HG03025 (cell line): ENCODE results near the gene PTPRN2.

ENCODE experiments used
- ATAC-seq: cut with Tn5 transposase; IDR thresholded peaks from one replicate; pipeline ENCODE4 v1.9.1; 2021; ENCODE audit warnings: mild to moderate bottlenecking, moderate library complexity; ENCODE audit not compliant: unreplicated experiment, low FRiP score

PTPRN2 gene

DNA sequence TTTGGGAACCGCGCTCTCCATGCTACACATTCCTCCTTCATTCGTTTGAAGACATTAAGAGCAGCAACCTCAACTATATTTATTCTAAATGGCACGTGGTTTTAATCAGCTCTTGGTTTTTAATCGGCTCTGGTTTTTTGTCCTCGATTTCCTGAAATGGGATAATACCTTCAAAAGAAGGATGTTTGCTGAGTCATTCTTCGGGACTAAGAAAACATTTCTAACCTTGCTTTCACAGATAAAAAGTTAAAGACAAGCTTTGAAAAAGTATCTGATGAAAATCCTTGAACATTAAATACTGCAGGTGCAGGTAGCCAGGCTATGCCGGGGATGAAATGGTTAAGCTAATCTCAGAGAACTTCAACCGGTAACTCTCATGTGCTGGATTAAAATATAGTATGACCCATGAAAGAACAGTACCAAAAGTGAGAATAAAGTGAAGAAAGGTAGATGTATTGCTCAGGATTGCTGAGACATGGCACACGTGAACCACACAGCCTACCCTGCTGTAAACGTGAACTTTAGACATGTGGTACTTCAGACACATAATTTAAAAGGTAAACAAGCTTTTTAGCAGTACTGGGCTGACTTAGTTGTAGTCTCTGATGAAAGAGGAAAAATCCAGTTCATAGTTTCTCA is 89.1 kb downstream of the PTPRN2 start:
- no peak for ATAC-seq

DNA sequence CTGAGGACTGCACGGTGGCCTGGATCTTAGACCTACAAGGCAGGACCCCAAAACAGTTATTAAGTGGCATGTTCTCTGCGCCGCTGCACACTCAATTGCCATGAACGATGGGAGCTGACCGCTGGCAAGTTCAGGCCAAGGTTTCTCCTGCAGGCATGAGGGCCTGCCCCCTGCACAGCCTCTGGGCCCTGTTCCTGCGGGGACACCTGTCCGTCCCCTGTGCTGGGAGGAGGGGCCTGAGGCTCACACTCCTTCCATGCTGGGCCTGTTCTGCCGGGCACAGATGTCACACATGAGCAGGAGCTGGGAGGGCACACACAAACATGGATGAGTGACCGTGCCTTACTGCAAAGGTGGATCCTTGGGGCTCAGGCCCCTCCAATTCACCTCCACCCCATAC is 90.0 kb downstream of the PTPRN2 start:
- ATAC-seq, result no peak

DNA sequence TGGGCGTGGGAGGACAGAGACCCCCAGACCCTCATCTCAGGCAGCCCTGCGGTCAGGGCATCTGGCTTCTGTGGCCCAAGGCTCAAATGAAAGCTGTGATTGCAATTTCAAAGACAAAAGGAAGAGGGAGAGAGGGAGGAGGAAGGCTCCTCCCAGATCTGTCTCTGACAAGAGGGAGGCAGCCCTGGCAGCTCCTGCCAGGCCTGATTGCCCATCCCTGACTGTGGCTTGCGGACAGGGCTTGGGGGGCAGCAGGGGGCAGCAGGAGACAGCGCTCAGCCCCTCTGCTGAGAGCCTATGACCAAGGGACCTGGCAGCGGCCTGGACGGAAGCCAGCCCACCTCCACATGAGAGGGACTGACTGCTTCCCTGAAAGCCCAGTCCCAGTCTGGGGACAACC is 91.8 kb downstream of the PTPRN2 start:
- ATAC-seq, result no peak

DNA sequence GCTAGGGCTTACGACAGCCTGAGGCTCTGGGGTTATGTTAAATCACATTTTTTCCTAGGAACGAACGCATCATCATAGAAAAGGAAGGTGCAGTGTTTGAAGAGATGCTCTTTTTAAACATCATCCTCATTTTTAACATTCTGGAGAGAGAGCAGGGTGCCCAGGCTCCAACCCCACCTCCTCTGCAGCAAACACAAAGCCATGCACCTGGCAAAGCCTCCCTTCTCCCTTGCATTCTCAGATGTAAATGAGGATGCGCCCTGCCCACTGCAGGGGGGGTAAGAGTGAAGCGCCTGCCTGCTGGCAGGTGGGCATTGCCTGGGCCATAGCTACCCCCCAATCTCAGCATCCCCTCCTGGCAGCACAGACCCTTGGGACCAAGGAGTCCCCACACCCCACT is 92.4 kb downstream of the PTPRN2 start:
- no peak for ATAC-seq

DNA sequence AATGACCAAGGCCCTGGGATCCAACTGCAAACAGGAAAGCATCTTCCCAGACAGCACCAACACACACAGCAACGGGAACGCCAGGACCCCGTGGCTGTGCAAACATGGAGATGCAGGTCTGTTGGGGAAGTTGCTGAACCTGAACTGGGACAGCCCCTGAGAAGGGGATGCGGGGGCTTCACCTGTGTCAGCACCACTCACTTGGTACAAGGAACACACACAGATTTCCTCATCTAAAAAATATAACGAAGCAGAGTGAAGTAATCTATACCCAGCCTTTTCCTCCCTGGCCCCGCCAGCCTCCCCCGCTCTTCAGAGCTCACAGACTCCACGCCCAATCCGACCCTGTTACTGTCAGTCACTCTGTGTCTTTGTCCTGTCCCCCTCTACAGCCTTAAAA is 93.0 kb downstream of the PTPRN2 start:
- ATAC-seq, result no peak

DNA sequence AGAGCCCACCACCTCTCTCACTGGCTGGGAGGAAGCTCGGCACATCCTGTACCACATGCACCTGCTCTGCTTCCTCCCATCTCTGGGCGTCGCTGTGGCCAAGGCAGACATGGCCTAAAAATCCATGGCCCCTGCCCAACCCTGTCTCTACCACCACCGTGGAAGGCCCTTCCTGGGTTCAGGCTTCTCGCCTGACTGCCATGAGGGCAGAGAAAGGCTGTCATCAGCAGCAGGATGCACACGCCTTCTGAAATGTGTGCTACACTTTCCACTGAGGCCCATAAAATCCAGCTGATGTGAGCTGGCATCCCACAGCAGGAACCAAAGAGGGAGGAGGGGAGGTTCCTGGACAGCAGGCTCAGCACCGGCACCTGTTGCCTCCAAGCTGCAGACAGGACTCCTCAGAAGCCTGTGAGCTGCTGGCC is 93.4 kb downstream of the PTPRN2 start:
- no peak for ATAC-seq

DNA sequence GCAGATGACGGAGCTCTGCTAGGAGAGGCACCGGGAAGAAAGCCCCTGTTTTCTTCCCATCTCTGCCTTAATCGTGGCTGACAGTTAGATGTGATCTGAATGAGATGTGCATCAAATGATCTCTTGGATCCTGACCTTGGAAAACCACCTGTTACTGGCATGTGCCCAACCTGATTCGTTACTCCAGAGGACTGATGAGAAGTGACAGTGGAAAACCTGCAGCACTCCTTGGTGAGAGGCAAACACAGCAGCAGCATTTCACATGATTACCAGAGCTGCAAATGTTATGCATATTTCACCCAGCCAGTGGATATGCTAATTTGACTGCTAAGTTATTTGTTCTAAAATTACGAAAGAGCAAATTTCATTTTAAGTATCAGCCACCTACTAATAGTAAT is 95.3 kb downstream of the PTPRN2 start:
- no peak for ATAC-seq

DNA sequence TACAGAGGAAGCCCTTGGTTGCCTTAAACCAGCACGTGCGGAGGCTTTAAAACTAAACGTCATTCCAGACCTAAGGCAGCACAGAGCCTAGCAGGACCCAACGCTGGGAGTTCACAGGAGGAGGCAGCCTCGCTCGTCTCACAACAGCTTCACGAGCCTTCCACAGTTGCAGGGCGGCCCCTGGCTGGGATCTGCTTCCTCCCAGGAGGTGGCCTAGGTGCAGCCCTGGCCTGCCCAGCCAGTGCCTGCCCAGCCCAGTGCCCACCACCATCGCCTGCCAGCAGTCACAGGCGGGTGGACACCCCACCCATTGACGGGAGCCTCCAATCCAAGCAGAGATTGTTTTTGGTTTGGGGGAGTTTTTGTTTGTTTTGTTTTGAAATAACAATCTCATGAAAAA is 96.5 kb downstream of the PTPRN2 start:
- ATAC-seq, result no peak

DNA sequence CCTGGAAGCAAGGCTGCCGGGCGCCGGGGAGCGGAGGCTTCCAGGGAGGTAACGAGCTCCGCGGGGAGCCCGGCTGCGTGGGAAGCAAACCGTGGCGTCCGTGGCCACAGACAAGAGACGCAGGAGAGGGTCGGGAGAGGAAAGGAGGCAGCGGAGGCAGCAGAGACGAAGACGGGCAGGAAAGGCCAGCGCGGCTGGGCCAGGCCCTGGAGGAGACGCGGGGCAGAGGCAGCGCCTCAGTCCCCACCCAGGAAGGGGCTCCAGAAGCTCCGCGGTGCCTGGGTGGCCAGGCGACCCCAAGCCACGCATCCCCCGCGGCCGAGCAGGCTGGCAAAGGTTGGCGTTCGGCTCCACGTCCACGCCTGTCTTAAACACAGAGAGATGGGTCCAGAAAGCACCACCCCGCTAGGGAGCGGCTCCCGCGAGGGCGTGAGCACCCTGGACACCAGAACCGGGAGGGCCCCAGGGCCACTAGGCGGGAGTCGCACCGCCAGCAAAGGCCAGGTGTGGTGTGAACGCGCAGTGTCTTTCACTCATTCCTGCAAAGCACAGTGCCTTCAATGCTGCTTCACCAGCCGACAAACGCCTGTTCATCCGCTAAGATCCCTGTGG is 97.3 kb downstream of the PTPRN2 start:
- no peak for ATAC-seq

DNA sequence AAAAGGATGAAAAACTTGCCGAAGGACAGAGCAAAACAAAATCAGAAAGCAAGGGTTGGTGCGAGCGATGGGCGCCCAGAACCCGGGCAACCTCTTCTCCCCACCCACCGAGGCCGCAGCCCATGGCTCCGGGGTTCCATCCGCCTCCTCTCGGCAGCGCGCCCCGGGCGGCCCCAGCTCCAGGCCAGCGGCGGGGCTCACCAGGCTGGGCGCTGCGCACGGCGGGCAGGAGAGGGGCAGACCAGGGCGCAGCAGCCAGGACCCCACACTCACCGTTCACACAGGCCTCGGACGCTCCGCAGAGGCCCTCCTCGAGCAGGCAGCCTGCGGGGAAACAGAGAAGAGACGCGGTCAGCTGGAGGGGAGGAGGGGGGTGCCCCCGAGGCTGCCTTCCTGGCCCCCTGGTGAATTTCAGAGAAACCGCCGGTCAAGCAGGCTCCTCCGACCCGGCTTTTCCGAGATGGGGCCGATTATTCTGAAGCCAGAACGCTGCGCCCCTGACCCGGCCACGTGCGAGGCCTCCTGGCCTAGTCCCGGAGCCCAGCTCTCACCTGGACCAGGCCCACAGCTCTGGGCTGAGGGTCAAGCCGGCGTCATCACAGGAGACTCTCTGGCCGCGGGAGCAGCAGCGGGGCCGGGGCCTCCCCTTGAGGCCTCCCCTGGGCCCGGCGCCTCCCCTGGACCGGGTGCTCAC is 98.0 kb downstream of the PTPRN2 start:
- no peak for ATAC-seq

DNA sequence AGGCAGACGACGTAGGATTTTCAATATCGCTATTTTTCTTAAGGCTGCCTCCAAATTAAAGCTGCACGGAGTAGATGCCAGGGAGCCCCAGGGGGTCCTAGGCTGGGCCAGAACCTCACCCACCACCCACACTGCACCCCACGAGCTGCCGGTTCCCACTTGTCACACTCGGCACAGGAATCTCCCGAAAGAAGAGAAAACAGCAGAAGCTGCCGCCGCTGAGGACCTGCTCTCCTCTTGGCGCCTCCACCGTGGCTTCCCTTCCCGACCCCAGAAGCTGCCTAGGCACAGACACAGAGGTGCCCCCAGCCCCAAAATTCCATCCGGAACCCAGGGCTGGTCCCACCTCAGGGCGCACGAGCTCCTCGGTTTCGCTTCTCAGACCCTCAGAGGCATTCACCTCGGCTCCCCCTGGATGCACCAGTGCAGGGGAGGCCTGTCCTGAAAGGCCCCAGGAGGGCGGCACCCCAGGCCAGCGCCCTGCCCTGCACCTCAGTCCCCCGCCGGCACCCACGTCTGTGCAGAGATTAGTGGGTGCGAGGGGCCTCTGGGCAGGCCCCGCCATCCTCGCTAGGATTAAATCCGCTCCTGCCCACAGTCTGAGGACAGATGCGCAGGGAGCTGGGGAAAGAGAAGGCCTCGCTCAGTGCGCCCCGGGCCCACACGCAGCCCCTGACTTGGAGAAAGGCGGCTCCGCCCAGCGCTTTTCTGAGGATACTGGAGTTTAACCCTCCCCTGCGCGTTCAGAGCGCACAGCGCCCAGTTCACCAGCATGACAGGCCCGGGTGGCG is 99.2 kb downstream of the PTPRN2 start:
- ATAC-seq, result no peak

DNA sequence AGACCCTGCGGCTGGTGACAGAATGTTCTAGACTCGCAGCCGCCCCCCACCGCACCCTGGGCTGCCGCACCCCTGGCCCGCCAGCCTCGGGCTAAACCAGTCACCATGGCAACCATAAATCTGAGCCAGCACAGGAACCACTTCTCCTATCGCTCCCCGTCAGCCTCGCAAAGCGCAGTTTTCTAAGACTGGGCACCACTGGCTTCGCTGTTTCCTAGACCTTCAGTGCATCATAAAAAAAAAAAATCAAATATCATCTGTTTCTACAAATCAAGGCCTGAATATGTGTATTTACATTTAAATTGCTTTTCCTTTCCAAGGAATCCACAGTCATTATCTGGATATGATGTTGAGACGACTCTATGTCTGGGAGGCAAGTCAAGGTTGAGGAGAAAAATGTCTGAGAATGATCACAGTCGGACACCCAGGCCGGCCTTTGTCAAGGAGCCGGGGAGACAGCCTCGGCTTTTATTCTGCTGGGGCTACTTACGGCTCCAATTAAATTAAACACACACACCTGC is 99.9 kb downstream of the PTPRN2 start:
- no peak for ATAC-seq

DNA sequence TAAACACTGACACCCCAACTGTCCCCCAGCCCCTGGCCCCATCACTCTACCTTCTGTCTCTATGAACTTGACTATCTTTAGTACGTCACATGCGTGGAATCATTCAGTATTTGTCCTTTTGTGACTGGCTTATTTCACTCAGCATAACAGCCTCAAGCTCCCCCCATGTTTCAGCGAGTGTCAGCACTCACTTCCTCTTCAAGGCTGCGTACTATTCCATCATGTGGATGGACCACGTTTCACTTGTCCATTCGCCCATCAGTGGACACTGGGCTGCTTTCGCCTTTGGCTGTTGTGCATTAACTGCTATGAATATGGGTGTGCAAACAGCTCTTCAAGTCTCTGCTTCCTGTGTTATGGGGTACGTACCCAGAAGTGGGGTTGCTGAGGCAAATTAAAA is 100.7 kb downstream of the PTPRN2 start:
- no peak for ATAC-seq

DNA sequence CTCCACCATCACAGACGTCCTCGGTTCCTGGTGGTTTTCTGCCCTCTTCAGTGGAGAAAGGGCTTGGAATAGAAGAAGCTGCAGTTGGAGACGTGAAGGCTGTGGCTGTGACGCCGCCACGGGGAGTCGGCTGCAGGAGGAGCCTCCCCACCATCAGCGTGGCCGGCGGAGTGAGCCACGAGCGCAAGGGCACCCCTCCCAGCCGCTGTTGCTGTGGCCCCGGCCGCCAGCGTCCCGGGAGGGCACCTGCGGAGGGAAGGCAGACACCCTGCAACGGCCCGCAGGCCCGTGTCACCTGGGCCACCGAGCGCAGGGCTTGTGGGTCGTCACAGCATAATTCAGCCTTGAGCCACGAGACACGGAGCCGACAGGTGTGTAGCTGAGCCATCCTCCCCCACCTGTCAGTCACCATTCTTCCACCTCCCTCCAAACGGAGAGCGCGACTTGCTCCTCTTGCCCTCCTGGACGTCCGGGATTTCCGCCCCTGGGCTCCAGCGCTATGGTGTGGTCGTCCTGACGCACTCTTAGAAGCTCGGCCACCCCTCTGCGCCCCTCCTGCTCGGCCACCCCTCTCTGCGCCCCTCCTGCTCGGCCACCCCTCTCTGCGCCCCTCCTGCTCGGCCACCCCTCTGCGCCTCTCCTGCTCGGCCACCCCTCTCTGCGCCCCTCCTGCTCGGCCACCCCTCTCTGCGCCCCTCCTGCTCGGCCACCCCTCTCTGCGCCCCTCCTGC is 102.7 kb downstream of the PTPRN2 start:
- no peak for ATAC-seq

DNA sequence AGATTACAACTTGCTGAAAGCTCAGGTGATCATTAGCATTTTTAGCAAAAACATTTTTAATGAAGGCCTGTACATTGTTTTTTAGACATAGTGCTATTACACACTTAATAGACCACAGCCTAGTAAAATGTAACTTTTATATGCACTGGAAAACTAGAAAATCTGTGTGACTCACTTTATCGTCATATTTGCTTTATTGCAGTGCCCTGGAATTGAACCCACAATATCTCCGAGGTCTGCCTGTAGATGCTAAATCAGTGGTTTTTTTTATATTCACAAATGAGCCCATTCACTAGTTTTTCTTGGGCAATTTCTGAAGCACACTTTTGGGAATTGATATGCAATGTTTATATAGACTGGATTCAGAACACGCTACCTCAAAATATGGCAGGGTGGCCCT is 105.1 kb downstream of the PTPRN2 start:
- ATAC-seq, result no peak

DNA sequence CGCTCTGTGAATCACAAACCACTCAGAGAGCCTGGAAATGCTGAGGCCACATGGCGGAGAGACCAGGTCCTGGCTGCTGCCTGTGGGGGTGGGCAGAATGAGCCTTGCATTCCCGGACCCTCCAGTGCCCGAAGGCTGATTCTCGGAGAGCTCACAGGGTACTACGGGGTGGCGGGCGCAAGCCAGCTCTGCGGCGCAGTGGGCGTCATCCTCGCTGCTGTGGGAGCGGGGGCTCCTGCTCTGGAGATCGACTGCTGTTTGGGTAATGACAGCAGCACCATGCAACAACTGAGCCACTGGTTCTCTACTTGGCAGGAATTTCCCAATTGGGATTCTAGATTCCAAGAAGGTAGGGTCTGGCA is 108.0 kb downstream of the PTPRN2 start:
- ATAC-seq, result no peak

DNA sequence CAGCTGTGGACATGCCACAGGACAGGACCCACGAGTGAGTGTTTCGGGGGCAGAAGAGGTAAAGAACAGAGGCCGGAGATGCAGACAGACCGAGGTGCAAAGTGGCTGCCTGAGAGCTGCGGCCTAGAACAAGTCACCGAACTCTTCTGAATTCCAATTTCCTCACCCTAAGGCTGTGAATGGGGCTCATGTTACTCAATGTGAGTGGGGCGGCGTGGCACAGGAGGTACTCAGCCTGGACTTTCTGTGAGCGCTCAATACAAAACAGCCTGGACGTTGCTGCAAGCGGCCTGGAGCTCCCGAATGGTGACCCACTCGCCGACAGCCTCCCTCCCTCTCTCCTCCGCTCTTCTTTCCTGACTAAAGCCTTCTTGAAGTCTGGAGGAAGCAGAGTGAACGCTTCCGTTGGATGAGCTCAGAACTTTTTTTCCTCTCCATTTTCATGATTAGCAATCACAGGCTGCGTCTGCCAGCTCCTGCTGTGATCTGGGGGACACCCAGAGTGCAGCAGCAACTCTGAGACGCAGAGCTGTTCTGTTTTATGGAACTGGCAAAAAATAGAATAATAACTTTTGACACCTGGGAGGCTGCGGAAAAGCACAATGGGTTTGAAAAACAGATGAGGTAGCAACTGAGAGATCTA is 108.5 kb downstream of the PTPRN2 start:
- no peak for ATAC-seq

DNA sequence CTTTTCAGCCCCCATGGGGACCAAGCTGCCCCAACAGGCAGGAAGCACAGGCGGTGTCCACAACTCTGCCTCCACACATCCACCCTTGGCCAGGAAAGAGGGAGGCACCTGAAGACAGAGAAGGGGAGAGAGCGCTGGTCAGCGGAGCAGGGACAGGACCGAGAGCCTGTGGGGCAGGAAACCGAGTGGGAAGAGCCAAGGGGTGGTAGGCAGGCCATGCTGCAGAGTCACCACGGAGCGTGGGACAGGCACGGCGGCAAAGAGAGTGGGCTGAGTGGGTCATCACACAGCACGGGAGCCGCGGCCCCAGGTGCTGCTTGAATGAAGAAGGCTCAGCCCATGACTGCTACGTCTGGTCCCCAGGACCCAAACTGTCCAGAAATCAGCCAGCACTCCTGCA is 109.8 kb downstream of the PTPRN2 start:
- ATAC-seq, result no peak

DNA sequence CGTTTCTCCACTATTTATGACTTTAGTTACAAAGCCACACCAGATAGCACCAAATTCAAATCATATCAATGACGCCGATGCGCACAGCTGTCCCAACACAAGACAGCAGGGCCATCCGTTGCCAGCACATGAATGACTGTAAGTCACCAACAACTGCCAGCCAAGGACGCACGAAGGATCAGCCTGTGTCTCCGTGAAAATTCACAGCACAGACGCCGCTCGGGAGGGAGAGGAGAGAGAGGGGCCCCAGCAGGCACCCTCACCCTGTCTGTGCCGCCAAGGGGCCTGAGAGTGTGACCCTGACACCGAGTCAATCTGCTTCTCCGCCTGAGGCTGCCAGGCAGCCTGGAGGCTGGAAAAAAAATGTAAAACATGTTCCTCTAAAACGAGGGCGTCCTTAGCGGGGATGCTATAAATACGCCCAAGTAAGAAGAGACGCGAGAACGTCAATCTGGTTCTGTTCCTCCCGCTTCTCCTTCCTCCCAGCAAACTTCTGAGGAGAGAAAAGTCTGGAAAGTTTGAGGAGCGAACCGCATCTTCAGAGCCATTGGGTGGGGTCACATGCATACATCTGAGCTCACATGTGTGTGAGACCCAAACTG is 111.2 kb downstream of the PTPRN2 start:
- ATAC-seq, result no peak

DNA sequence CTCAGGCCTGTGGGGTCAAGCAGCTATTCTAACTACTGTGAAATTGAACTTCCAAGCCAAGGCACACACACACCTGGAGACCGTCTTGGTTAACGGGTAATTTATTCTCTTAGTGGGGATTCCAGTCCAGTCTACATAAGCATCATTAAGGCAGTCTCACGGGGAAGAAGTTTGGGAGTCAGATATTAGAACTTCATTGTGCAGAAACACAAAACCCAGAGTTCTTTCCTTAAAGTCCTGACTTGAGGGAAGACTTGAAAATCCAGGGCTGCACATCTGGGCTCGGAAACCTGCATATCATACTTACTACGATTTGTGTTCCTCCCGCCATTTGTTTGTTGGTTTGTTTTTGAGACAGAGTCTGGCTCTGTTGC is 112.0 kb downstream of the PTPRN2 start:
- ATAC-seq, result no peak
